CD1c-positive myeloid dendritic cell (primary cell): Measurements from ENCODE around the gene MGAT5.

Experiments used
- DNase-seq: peaks from one replicate; pipeline ENCODE4 v3.0.0-alpha.2; 2016; ENCODE audit errors: extremely low spot score

The MGAT5 gene

DNA sequence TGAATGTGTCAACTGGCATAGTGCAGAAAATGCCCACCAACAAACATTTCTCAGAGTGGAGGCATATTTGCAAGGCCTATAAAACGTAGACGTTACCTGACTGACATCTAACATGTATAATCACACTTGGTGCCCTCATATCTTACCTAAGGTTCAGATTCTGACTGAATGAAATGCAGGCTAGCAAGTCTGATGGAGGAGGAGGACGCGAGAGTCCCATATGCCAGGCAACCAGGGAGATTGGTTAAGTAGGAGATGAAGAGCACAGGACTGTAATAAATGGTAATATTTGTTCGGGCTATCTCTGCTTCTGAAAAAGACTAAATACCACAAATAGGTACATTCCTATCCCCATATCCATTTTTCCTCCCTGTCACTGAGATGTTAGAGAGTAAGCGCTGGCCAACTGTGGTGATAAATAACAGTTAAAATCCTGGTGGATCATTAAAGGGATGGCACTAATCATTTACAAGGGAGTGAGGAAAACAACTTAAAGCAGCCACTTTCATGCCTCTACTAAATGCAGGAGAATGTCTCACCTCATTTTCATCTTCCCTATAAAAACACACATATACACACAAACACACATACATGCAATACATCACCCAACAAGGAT is 247.7 kb downstream of the MGAT5 start:
- DNase-seq: no peak

GRCh38 chr2:134502104-134502503 is 248.2 kb downstream of the MGAT5 start:
- no peak for DNase-seq
